ENCODE data around the gene CAPN9. TPM values are rescaled to one million over a fixed set of nuclear protein-coding genes. Genes with fewer than 3 reads are reported as not detected.

Gene CAPN9
- total and polyA plus RNA-seq, 9 of the 15 experiments (the other 6 are each of a cell fraction or from before 2014, with no cell fraction given), result not detected

DNA sequence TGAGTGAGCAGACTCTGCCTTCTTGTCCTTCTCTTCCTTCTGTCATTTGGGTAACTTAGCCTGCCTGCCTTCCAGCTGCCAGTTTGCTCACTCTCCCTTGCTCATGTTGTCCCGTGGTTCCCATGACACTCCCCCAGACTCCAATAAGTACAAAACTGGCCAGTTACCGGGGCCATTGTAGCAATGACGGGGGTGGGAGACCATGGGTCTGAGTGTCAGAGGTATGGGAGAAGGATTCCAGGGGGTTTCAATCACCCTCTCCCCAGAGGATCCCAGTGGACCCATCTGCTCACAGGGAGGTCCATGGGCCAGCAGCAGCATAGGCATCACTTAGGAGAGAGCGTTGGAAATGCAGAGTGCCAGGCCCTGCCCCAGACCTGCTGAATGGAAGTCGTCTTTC is 51.3 kb downstream of the CAPN9 start:
- H3K4me2 ChIP-seq (ENCODE audit: insufficient read depth, low read length), result no peak overlapping the region
- H3K4me1 ChIP-seq (replicated peaks in 1 of 2; ENCODE audit: control insufficient read depth in 2 of 2, insufficient read depth in 2 of 2, low read length in 2 of 2), result no peaks in the 10 kb centered on the region
- FAIRE-seq (no peak), DNase-seq (ENCODE audit: extremely low read depth in 1 of 4, low spot score in 3 of 4) (no peak), ATAC-seq (no peak)
- intact Hi-C loops (cut with micrococcal nuclease), result loop anchor here (1.0 to 10.0 kb wide), 8 partner anchors 119 to 804 kb away; partner anchors contain the start of genes ARV1 and TTC13
- H3K79me2 ChIP-seq (ENCODE audit: control insufficient read depth, insufficient read depth, low read length), result no peaks in the 10 kb centered on the region
- peaks cover 17 to 64% of the 10 kb centered on the region in 2 experiments for H3K27me3 ChIP-seq (ENCODE audit: control insufficient read depth in 2 of 2, insufficient read depth in 2 of 2, low read length in 2 of 2)
- 1% methylated on average over 5 of the region's 5 CpGs for WGBS (ENCODE audit: insufficient coverage, low coverage, missing lambda C conversion rate)
- H3K9me1 ChIP-seq (ENCODE audit: control insufficient read depth, insufficient read depth, low read length), result no peaks in the 10 kb centered on the region
- in situ Hi-C loops (cut with MboI), result no loop called here
- POLR2A ChIA-PET, result no interaction called here
- H3K9ac ChIP-seq (ENCODE audit: insufficient read depth in 1 of 2, low read depth in 2 of 2, low read length in 2 of 2), result no peak overlapping the region
- CTCF ChIA-PET (ENCODE audit: low intra/inter-chr PET ratio), result interaction anchor here (0.7 to 1.7 kb wide), 4 partner anchors 120 to 805 kb away, joined by 3 to 19 read pairs (median 10); no protein-coding TSS in a partner anchor
- no peak overlapping the region for H3K4me3 ChIP-seq
- H3K36me3 ChIP-seq (ENCODE audit: control insufficient read depth, insufficient read depth, low read length), result no peaks in the 10 kb centered on the region
- H3K27ac ChIP-seq (ENCODE audit: extremely low read depth, low read depth, low read length), result no peak overlapping the region
- BruUV-seq (replicated peaks), result no TSS peak
- no peak overlapping the region for H2AFZ ChIP-seq (ENCODE audit: low read depth, low read length)
- no peaks in the 10 kb centered on the region for H3K9me3 ChIP-seq (replicated peaks; ENCODE audit: control insufficient read depth, insufficient read depth, low read depth, low read length)
- H4K20me1 ChIP-seq (replicated peaks; ENCODE audit: control insufficient read depth, insufficient read depth, low read length), result no peaks in the 10 kb centered on the region; the same call in 1 of the 2 replicates
- TF ChIP-seq, protein P1, sequence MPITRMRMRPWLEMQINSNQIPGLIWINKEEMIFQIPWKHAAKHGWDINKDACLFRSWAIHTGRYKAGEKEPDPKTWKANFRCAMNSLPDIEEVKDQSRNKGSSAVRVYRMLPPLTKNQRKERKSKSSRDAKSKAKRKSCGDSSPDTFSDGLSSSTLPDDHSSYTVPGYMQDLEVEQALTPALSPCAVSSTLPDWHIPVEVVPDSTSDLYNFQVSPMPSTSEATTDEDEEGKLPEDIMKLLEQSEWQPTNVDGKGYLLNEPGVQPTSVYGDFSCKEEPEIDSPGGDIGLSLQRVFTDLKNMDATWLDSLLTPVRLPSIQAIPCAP (CRISPR knock-in tag; IDR thresholded peaks at IDR 0.05; ENCODE audit: borderline replicate concordance), result no peak
- TF ChIP-seq, protein P2, sequence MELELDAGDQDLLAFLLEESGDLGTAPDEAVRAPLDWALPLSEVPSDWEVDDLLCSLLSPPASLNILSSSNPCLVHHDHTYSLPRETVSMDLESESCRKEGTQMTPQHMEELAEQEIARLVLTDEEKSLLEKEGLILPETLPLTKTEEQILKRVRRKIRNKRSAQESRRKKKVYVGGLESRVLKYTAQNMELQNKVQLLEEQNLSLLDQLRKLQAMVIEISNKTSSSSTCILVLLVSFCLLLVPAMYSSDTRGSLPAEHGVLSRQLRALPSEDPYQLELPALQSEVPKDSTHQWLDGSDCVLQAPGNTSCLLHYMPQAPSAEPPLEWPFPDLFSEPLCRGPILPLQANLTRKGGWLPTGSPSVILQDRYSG (tag; conservative IDR thresholded peaks at IDR 0.05; ENCODE audit: low read depth), result no peak
- TF ChIP-seq KAT7 (CRISPR knock-in tag; IDR thresholded peaks at IDR 0.05; ENCODE audit: borderline replicate concordance), result no peak
- no peak for TF ChIP-seq ZNF282 (CRISPR knock-in tag; IDR thresholded peaks at IDR 0.05)
- TF ChIP-seq MBD2 (IDR thresholded peaks at IDR 0.05; ENCODE audit: borderline replicate concordance, low read depth), result no peak
- no peak for TF ChIP-seq ZNF165 (CRISPR knock-in tag; IDR thresholded peaks at IDR 0.05; ENCODE audit: borderline replicate concordance)
- TF ChIP-seq, protein P3, sequence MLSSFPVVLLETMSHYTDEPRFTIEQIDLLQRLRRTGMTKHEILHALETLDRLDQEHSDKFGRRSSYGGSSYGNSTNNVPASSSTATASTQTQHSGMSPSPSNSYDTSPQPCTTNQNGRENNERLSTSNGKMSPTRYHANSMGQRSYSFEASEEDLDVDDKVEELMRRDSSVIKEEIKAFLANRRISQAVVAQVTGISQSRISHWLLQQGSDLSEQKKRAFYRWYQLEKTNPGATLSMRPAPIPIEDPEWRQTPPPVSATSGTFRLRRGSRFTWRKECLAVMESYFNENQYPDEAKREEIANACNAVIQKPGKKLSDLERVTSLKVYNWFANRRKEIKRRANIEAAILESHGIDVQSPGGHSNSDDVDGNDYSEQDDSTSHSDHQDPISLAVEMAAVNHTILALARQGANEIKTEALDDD (IDR thresholded peaks at IDR 0.05), result no peak
- TF ChIP-seq ZNF354B (CRISPR knock-in tag; IDR thresholded peaks at IDR 0.05), result no peak
- no peak for TF ChIP-seq SMAD2 (IDR thresholded peaks at IDR 0.05; ENCODE audit: low read depth, low read length)
- TF ChIP-seq, protein P4, sequence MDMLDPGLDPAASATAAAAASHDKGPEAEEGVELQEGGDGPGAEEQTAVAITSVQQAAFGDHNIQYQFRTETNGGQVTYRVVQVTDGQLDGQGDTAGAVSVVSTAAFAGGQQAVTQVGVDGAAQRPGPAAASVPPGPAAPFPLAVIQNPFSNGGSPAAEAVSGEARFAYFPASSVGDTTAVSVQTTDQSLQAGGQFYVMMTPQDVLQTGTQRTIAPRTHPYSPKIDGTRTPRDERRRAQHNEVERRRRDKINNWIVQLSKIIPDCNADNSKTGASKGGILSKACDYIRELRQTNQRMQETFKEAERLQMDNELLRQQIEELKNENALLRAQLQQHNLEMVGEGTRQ (CRISPR knock-in tag; IDR thresholded peaks at IDR 0.05), result no peak
- no peak for TF ChIP-seq TOE1 (IDR thresholded peaks at IDR 0.05; ENCODE audit: borderline replicate concordance)
- no peak for TF ChIP-seq TOE1 (CRISPR knock-in tag; IDR thresholded peaks at IDR 0.05; ENCODE audit: borderline replicate concordance, low read depth)
- TF ChIP-seq POLR3G (IDR thresholded peaks at IDR 0.05; ENCODE audit: extremely low read depth, insufficient read length, insufficient replicate concordance), result no peak
- TF ChIP-seq SRSF7 (optimal IDR thresholded peaks at IDR 0.05; ENCODE audit: low read depth, low read length), result no peak
- TF ChIP-seq HOXB6 (CRISPR knock-in tag; IDR thresholded peaks at IDR 0.05; ENCODE audit: borderline replicate concordance), result no peak
- no peak for TF ChIP-seq ZNF766 (CRISPR knock-in tag; conservative IDR thresholded peaks at IDR 0.05)
- no peak for TF ChIP-seq ARID1B (IDR thresholded peaks at IDR 0.05)
- no peak for TF ChIP-seq ZNF830 (CRISPR knock-in tag; IDR thresholded peaks at IDR 0.05)
